ENCODE data around the gene NDST1.

DNA sequence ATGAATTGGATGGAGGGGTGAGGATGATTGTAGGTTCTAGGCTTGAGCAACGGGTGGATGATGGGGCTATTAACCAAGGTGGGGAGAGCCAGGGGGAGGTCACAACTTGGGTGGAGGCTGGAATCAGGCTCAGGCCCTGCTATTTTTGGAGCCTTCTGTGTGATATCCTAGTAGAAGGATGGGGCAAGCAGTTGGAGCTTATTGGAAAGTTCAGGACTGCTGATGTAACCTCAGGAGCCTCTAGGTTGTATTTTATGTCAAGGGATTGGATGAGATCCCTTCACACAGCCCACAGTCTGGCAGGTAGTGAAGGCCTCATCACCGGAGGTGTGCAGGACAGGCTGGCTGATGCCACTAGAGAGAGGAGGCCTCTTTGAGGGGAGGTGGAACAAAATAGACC lies 47.1 kb upstream of the NDST1 start:
- no peak for TF ChIP-seq CTCF (IDR thresholded peaks at IDR 0.05)
- no peak for TF ChIP-seq EHF (CRISPR knock-in tag; IDR thresholded peaks at IDR 0.05)
- TF ChIP-seq POLR2A (IDR thresholded peaks at IDR 0.05; ENCODE audit: low read length) = no peak
- TF ChIP-seq, protein P1, sequence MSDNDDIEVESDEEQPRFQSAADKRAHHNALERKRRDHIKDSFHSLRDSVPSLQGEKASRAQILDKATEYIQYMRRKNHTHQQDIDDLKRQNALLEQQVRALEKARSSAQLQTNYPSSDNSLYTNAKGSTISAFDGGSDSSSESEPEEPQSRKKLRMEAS (IDR thresholded peaks at IDR 0.05) = no peak
- TF ChIP-seq ZNF302 (CRISPR knock-in tag; IDR thresholded peaks at IDR 0.05) = no peak
- TF ChIP-seq TP53 (CRISPR knock-in tag; IDR thresholded peaks at IDR 0.05) = no peak
- TF ChIP-seq RCOR1 (IDR thresholded peaks at IDR 0.05; ENCODE audit: low read depth, low read length) = no peak
- TF ChIP-seq CEBPB (IDR thresholded peaks at IDR 0.05) = no peak
- TF ChIP-seq POLR2AphosphoS2 (conservative IDR thresholded peaks at IDR 0.05; ENCODE audit: low read length) = no peak
- no peak for TF ChIP-seq CHD2 (IDR thresholded peaks at IDR 0.05; ENCODE audit: low read length, partially characterized antibody)
